Osteoblast (primary cell): ENCODE measurements around the gene SLC2A5. TPM values are rescaled to one million over a fixed set of nuclear protein-coding genes. Genes with fewer than 3 reads are reported as not detected.
A peak's percentile ranks its signal among the peaks of the same experiment; 100 is the strongest.

Source experiments
- DNase-seq: peaks from one replicate; pipeline ENCODE4 v3.0.0; 2011; ENCODE audit warnings: low spot score, mixed read lengths; ENCODE audit not compliant: insufficient read length; ENCODE audit errors: missing footprints
- H2AFZ ChIP-seq: 2 replicates; pipeline ENCODE4 v1.6.0; 2011; ENCODE audit warnings: mild to moderate bottlenecking, low read length
- H3K27ac ChIP-seq: 2 replicates; pipeline ENCODE4 v1.5.1; 2011; ENCODE audit warnings: mild to moderate bottlenecking, low read depth, low read length, moderate library complexity
- H3K27me3 ChIP-seq: 2 replicates; pipeline ENCODE4 v1.6.0; 2012; ENCODE audit warnings: mild to moderate bottlenecking, control low read depth, inconsistent platforms, low read length, moderate library complexity; ENCODE audit not compliant: insufficient read depth
- H3K36me3 ChIP-seq: 2 replicates; pipeline ENCODE4 v1.5.1; 2011; ENCODE audit warnings: mild to moderate bottlenecking, low read length, control low read depth, moderate library complexity; ENCODE audit not compliant: insufficient read depth
- H3K4me1 ChIP-seq: 2 replicates; pipeline ENCODE4 v1.5.1; 2011; ENCODE audit warnings: mild to moderate bottlenecking, low read length, control low read depth, moderate library complexity; ENCODE audit not compliant: insufficient read depth
- H3K4me2 ChIP-seq: 2 replicates; pipeline ENCODE4 v1.6.0; 2011; ENCODE audit warnings: mild to moderate bottlenecking, low read length; ENCODE audit not compliant: insufficient read depth
- H3K4me3 ChIP-seq: fragments of 200-600 bp; sonication (generic); 3 replicates; pipeline ENCODE4 v1.5.1; 2012; ENCODE audit warnings: mild to moderate bottlenecking, low read length, inconsistent platforms; ENCODE audit not compliant: insufficient read depth
- H3K79me2 ChIP-seq: 2 replicates; pipeline ENCODE4 v1.6.0; 2012; ENCODE audit warnings: mild to moderate bottlenecking, low read length, control low read depth, inconsistent platforms; ENCODE audit not compliant: insufficient read depth
- H3K9me3 ChIP-seq: 2 replicates; pipeline ENCODE4 v1.5.1; 2011; ENCODE audit warnings: low read depth, low read length, control low read depth
- H4K20me1 ChIP-seq: 2 replicates; pipeline ENCODE4 v1.6.0; 2012; ENCODE audit warnings: mild to moderate bottlenecking, low read length, control low read depth; ENCODE audit not compliant: insufficient read depth
- total RNA-seq: library from RNA; depleted of rRNA; stranded (reverse); fragments of >200 nt; gene quantifications from 2 replicates; pipeline ENCODE4 v1.2.3, GENCODE V29; 2012
- TF ChIP-seq, protein P1 (sequence below): IDR thresholded peaks from 2 replicates; pipeline ENCODE4 v1.5.1; 2011; ENCODE audit warnings: mild to moderate bottlenecking, low read depth, low read length, moderate library complexity; ENCODE audit errors: extremely low read depth

The SLC2A5 gene
- total RNA-seq, 1 donor = 22.4 TPM

GRCh38 chr1:9038881-9039760 lies 30.3 kb downstream of the SLC2A5 start:
- Histone ChIP-seq H3K27me3 (peaks cover 8% of the 10 kb centered on the region), H3K79me2 (no peaks in the 10 kb centered on the region), H4K20me1 (no peaks in the 10 kb centered on the region), H3K4me2 (no peak overlapping the region), H3K4me1 (no peaks in the 10 kb centered on the region), H3K9me3 (peaks cover 4% of the 10 kb centered on the region), H3K27ac (no peak overlapping the region), H3K36me3 (no peaks in the 10 kb centered on the region), H2AFZ (no peak overlapping the region), H3K4me3 (no peak overlapping the region)
- peak; percentile 73 for DNase-seq
- TF ChIP-seq, protein P1, sequence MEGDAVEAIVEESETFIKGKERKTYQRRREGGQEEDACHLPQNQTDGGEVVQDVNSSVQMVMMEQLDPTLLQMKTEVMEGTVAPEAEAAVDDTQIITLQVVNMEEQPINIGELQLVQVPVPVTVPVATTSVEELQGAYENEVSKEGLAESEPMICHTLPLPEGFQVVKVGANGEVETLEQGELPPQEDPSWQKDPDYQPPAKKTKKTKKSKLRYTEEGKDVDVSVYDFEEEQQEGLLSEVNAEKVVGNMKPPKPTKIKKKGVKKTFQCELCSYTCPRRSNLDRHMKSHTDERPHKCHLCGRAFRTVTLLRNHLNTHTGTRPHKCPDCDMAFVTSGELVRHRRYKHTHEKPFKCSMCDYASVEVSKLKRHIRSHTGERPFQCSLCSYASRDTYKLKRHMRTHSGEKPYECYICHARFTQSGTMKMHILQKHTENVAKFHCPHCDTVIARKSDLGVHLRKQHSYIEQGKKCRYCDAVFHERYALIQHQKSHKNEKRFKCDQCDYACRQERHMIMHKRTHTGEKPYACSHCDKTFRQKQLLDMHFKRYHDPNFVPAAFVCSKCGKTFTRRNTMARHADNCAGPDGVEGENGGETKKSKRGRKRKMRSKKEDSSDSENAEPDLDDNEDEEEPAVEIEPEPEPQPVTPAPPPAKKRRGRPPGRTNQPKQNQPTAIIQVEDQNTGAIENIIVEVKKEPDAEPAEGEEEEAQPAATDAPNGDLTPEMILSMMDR = no peak

GRCh38 chr1:9038338-9038650 lies 31.1 kb downstream of the SLC2A5 start:
- H3K36me3 ChIP-seq = no peaks in the 10 kb centered on the region
- H3K4me1 ChIP-seq = no peaks in the 10 kb centered on the region
- no peak overlapping the region for H3K27ac ChIP-seq
- H3K9me3 ChIP-seq = peaks cover 4% of the 10 kb centered on the region
- no peaks in the 10 kb centered on the region for H4K20me1 ChIP-seq
- no peak for DNase-seq
- H3K4me3 ChIP-seq = no peak overlapping the region
- no peaks in the 10 kb centered on the region for H3K79me2 ChIP-seq
- H2AFZ ChIP-seq = no peak overlapping the region
- peaks cover 12% of the 10 kb centered on the region for H3K27me3 ChIP-seq
- no peak overlapping the region for H3K4me2 ChIP-seq
- TF ChIP-seq, protein P1 = no peak

DNA sequence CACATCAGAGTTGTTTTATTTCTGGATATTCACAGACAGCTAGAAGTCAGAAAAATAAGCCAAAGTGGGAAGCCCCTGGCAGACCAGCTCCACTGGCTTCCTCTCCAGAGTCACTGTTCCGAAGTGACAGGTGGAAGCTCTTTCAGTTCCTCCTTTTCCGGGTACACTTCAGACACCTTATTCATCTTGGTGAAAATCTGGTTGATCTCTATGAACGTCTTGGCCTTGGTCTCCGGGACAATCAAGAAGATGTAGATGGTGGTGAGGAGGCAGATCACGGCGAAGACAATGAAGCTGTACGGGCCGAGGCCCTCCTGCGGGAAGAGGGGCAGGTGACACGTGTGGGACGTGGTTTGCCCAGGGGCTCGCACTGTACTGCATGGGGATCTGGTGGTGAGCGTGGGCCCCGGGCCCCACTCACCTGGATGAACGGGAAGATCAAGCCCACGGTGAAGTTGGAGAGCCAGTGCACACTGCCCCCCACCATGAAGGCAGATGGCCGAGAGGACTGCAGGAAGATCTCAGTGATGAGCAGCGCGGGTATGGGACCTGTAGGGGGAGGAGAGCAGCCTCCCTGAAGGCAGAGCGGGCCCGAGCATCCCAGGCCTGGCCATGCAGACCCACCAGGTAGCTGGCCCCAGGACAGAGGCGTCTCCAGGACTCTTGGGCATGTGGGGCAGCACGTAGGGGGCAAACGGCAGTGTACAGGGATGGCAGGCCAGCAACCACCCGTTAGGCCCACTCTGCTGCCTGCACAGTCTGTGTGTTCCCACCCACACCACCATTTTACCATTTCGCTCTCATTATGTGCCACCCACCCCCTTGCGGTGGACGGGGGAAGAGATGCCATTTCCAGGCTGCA lies 31.7 kb downstream of the SLC2A5 start:
- no peak overlapping the region for H3K4me3 ChIP-seq
- H3K4me2 ChIP-seq = no peak overlapping the region
- peaks cover 12% of the 10 kb centered on the region for H3K27me3 ChIP-seq
- no peaks in the 10 kb centered on the region for H3K36me3 ChIP-seq
- TF ChIP-seq, protein P1 = no peak
- H3K27ac ChIP-seq = no peak overlapping the region
- H4K20me1 ChIP-seq = no peaks in the 10 kb centered on the region
- H3K4me1 ChIP-seq = no peaks in the 10 kb centered on the region
- no peak overlapping the region for H2AFZ ChIP-seq
- H3K9me3 ChIP-seq = peaks cover 4% of the 10 kb centered on the region
- DNase-seq = no peak
- no peaks in the 10 kb centered on the region for H3K79me2 ChIP-seq

GRCh38 chr1:9035226-9035625 lies 34.2 kb downstream of the SLC2A5 start:
- H3K27ac ChIP-seq = no peak overlapping the region
- H3K4me1 ChIP-seq = no peaks in the 10 kb centered on the region
- no peaks in the 10 kb centered on the region for H4K20me1 ChIP-seq
- no peak overlapping the region for H2AFZ ChIP-seq
- peaks cover 9% of the 10 kb centered on the region for H3K9me3 ChIP-seq
- TF ChIP-seq, protein P1 = no peak
- H3K36me3 ChIP-seq = no peaks in the 10 kb centered on the region
- no peak for DNase-seq
- H3K4me2 ChIP-seq = no peak overlapping the region
- H3K4me3 ChIP-seq = no peak overlapping the region
- H3K27me3 ChIP-seq = peaks cover 4% of the 10 kb centered on the region
- no peaks in the 10 kb centered on the region for H3K79me2 ChIP-seq
